Measurements from ENCODE around the gene SLC22A23.

Gene SLC22A23

DNA sequence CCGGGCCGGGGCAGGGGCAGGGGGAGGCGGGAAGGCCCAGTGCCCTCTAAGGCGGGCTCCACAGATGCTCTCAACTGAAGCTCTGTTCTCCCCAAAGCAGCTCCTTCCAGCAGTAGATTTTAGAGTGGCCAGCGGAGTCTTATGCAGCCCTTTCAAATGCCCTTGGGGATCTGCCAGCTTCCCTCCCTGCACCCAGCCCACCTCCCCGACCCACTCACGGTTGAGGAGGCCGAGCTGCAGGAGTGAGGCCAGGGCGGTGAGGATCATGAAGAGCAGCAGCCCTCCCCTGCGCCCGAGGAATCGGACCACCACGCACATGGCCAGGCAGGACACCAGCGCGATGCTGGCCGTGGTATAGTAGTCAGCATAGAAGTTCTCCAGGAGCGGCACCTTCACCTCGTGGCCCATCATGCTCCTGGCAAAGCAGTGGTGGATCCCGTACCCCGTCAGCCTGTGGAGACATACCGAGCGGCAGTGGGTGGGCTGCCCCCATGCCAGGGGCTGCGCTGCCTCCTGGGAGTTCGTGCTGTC, 170.1 kb downstream of the SLC22A23 start:
- DNase-seq (ENCODE audit: low read depth, low spot score) = no peak

DNA sequence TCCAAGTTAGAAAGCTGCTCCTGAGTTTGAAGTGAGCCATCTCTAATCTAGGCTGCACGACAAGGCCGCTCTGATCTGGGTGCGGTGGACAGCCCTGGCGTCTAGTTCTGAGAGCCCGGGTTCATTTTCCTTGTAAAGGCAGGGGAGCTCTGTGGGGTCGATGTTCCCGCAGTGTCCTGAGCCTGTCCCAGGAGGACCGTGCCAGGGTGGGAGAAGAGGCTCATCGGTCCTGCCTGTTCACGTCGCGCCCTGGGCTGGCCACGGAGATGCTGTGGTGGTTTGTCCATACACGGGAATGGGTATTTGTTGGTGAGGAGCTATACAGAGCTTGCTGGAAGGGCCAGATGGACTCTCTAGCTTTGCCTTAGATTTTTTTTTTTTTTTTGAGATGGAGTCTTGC, 171.1 kb downstream of the SLC22A23 start:
- no peak for DNase-seq (ENCODE audit: low read depth, low spot score)

DNA sequence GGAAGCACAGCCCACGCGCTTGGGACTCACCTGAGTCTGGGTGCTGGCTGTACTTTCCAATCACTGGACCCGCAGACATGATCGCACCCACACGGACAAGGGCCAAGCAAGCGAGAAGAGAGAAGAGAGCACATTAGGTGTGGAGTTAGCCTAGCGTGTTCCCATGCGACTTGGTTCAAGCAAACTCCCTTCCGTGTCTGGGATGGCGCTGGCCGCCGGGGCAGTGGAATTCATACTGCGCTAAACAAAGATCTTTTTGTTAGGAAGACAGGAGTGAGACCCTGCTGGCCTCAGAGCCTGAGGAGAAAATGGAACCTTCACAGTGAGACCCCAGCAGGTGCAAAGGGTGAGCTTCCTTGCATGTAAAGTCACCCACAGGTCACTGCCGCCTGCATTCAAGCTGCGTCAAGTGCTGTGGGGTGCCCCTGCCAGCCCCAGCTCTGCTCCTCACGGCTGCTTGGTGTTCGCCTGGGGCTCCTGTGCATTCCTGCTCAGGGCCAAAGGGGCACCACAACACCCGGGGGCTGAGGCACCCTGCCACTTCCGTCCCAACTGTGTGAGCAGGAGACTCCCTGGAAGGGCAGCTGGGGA, 171.7 kb downstream of the SLC22A23 start:
- no peak for DNase-seq (ENCODE audit: low read depth, low spot score)

DNA sequence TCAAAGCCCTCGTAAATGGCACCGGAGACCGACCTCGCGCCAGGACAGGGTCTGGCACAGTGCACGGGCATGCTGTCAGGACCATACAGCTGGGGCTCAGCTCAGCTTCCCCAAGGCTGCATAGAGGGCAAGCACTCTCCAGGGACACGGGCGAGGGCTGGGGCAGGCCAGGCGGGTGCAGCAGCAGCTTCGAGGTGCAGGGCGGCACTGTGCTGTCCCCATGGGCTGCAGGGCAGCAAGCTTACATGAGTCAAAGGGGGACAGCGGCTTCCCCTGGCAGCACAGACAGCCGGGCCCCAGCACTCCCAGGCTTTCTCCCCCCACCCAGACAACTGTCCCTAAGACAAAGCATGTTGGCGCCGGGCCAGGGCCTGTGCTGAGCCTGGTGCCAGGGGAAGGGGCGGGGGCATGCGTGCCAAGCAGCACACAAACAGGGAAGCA, 172.4 kb downstream of the SLC22A23 start:
- DNase-seq (ENCODE audit: low read depth, low spot score) = no peak

DNA sequence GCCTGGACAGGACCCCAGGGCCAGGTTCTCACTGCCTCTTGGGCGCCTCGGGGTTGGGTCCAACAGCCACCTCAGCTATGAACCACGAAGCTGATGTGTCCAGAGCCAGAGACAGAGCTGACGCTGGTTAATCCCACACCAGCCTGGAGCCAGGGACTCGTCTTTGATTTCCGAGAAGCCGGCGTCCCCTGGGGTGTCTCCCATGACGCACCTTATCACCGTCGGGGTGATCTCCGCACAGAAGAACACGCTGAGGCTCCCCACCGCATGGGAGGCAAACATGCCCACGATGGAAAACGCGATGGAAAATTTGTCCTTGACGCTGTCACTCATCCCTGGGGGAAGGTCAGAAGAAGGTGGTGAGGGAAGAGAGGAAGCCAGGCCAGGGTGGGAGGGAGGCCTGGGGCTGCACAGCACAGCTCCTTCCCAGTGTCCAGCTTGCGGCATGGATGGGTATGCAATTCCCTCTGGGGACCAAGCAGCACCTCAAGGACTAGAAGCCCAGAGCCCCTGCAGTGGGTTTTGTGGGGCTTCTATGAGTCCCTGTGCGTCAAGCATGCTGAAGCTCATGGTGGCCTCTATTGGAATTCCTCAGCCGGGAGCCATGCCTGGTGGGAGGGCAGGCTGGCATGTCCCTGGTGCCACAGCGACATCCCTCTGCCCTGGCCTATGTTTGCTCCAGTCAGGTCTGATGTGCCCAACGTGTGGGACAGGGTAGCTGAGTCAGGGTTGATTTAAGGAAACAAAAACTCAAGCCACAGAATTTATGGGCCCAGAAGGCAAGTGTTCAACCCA, 173.0 kb downstream of the SLC22A23 start:
- DNase-seq (ENCODE audit: low read depth, low spot score) = no peak

DNA sequence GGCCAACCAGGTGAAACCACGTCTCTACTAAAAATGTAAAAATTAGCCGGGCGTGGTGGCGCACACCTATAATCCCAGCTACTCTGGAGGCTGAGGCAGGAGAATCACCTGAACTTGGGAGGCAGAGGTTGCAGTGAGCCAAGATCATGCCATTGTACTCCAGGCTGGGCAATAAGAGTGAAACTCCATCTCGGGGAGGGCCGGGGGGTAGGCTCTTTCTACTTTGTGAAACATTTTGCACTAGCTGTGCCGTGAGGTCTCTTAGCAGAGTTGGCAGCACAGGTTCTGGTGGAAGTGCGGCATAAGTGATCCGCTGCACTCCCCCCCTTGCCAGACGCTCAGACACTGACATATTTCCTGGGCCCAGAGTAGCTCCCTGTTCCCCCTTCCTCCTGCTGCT, 173.6 kb downstream of the SLC22A23 start:
- no peak for DNase-seq (ENCODE audit: low read depth, low spot score)

DNA sequence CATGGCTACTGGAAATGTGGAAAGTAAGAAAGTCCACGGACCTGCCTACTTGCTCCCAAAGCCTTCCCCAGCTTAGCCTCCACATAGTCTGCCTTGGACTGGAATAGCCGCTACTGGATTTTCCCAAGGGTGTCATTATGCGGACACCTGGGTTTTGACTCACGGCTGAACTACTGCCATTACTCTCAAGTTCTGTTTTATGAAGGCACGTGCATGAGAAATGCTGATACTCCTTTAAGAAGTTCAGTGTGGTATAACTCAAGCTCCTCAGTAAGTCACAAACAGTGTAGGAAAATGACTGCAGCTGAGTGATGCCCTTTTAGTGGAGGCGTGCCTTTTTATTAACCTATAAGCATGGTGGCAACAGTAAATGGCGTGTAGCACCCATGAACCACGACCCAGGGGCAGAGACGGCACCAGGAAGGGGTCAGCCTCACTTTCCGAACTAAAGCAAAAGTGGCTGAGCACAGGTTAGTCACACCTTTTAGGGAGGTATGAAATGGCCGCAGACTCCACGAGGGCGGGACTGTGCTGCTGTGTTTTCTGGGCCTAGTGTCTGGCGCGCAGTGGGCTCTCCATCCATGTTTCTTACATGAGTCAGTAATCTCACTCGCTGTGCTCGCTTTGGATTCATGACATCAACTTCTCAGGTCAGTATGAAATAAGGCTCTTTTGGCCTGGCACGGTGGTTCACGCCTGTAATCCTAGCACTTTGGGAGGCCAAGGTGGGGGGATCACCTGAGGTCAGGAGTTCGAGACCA, 174.2 kb downstream of the SLC22A23 start:
- no peak for DNase-seq (ENCODE audit: low read depth, low spot score)

DNA sequence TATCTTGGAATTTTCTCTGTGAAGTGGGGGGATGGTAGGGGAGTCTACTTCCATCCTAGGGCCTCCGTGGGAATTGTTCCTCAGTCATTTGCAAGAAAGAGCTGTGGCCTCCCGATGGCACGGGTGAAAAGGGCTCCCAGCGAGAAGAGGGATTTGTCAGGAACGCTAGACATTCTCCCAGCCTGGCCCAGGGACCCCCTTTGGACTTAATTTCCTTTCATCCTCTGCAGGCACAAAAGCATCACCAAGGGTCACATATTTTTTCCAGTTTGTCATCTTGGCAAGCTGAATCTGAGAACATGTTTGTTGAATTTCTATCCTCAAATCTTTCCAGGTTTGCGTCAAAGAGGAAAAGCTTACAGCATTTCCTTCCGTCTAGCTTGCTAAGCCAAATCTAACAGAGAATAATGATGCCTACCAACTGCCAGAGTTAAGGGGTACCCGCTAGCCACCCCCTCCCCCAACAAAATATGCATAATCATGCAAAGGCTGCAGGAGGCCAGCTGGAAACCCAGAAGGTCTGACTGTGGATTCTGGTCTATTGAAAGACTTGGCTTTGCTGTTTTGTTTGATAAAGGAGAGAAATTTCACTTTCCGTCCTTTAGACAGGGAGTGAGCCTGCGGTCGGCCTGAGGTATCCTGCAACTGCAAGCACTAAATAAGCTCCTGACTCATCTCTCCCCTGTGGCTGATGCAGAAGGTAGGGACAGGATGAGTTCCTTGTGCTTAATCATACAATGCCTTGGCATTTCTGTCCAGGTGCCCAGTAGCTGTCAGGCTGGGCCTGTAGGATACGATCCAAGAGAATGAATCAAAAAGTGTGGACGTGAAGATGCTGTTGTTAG, 175.0 kb downstream of the SLC22A23 start:
- DNase-seq (ENCODE audit: low read depth, low spot score) = no peak

DNA sequence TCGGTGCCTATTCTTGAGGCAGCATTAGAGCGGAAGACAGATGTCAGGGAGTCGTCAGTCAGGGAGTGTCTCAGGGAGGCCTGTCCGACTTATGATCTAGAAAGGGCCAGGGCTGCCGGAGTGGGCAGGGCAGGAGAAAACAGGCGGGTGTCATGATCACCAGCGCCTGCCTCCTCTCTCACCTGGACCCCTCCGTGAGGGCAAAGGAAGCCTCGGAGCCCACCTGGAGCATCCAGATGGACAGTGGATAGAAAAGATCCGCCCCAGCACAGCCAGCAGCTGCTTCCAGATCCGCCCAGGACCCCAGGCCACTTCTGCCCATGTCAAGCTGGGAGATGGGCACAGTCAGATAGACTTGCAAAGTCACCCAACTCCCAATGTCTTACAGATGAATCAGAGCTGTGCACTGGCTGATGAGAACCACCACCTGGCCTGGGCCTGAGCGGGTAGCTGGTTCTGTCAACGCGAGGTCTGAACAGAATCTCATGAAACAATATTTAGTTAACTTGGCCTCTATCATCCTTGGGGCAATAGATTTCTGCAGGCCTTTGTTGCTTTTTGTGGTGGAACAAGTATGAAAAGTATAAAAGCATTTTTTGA, 175.9 kb downstream of the SLC22A23 start:
- no peak for DNase-seq (ENCODE audit: low read depth, low spot score)

DNA sequence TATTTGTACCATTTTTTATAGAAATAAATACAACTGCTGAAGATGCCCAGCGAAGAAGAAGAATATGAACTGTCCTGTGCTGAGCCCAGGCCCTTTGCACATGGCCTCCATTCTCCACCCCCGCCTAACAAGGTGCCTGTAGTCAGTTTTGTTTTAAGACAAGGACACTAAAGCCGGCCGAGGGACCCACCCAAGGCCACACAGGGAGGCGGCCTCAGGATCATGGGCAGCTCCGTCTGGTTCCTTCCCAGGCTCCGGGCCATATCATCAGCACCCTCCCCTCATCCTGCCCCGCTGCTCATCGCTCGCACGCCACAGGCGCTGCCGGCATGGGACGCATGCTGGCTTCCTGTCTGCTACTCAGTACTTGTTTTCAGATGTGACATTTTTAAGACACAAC, 176.8 kb downstream of the SLC22A23 start:
- no peak for DNase-seq (ENCODE audit: low read depth, low spot score)

DNA sequence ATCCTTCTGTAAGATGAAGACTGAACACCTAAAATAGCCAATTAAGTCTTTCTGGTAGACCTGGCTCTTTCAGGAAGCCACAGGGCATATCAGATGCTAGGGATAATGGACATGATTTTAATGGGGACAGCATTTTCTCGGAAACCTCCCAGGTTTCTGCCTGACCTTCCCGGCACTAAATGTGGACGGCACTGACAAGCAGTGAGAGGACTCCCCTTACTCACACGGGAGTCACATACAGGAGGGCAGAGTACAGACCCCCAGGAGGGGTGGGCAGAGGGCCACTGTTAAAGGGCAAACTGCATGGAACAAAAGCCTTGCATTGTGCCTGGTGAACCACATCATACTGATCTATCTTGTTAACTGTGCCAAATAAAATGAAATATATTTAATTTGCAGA, 178.2 kb downstream of the SLC22A23 start:
- no peak for DNase-seq (ENCODE audit: low read depth, low spot score)

DNA sequence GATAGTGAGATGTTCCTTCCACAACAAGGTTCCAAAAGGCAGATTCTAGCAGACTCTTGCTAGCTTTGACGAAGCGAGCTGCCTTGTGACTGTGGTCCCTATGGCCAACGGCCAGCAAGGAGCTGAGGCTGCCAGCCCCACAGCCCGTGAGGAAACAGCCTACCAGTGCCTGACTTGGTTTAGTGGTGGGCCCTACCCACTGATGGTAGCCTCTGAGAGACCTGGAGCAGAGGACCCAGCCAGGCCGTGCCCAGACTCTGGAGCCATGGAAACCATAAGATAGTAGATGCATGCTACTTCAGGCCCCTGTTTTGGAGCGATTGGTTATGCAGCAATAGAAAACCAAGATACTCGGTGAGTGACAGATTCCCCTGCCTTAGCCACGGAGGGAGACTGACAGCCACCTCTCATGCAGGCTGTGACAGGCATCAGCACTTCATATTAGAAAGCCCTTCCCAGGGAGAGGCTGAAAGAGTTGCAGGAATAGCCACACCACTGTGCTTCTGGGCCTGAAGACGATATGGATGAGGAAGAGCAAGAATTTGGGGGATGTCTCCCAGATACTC, 178.9 kb downstream of the SLC22A23 start:
- DNase-seq (ENCODE audit: low read depth, low spot score) = no peak

DNA sequence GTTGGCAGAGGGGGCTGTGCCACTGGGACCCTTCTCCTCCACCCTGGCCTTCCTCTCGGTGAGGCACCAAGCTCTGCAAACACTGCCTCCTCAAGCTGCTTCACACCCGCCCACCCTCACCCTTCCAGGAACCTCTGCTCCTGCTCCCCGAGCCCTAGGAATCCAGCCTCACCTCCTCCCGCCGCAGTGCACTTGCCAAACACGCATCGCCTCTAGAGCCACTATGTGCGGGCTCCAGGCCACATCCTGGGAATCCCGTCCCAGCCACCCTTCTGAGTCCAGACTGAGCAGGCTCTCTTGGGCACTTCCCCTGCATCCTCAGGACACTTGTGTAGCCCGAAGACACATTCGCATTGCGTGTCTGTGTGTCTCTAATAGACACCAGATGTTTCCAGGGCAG, 179.6 kb downstream of the SLC22A23 start:
- DNase-seq (ENCODE audit: low read depth, low spot score) = no peak

DNA sequence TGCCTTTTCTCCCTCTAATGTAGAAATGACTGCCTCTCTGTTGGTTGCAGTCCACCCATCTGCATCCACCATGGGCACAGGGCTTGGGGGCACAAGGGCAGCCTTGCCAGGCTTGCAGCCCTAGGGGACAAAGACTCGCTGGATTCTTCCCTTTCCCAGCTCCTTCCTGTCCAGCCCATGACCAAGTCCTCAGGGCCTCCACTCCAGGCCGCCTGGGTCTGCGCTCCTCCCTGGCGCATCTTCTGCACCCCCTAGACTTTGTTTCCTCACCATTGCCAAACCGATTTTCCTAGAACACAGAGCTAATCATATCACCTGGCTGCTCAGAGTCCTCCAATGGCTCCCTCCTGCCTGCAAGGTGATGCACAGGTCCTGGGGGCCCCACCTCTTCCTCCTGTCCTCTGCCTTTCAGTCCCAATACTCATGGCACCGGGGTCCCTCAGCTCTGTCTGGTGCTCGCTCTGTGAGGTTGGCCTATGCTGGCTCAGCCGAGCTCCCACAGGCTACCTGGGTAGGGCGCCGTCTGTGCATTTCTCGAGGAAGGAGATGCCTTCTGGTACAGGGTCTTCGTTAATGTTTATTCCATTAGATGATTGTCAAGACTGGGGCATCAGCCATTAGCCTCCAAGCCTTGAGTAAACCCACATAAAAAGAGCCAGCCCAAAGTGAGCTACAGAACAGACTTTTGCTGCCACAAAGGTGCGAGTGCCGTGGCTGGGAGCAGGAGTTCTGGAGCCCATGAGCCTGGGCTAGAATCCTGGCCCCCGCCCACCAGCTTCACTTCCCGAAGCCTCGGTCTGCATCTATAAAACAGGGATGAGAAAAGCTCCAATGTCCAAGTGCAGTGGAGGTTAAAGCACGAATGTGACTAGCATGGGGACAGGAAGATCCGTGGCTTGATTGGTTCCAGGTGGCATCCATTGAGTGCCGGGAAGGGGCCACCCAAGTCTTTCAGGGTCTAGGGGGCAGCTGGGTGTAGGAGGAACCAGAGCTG, 180.4 kb downstream of the SLC22A23 start:
- DNase-seq (ENCODE audit: low read depth, low spot score) = no peak

DNA sequence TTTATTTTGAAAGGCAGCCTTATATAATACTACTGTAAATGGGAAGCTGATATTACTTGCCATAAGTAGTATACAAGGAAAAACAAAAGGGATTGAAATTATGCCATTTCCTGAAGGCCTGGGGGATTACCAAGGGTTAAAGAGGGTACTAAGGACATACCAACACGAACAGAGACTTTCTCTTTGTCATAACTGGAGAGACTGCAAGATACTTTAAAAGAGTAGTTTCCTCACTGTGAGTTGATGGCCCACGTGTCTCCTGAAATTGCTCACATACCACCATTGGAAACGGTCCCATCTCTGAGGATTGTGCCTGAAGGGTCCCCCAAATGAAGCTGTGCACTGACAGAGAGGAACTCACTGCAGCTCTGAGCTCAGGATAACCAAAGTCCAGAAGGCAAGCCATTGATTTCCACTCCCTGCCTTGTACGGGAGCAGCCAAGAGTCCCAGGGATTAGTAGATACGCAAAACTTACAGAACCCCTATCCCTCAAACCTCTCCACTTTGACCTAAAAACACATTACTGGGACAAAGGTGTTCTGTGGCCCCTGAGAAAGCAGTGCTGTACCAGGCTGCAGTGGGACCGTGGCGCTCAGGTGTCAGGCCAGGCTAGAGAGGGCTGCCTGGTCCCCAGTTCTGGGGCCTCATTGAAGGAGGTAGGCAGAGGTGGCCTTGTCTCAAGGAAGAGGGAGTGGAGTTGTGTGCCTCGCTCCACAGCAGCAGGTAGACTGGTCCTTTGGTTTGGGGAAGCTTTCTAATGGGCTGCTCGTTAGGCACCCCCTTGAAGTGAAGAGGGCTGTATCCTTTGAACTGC, 182.9 kb downstream of the SLC22A23 start:
- no peak for DNase-seq (ENCODE audit: low read depth, low spot score)

DNA sequence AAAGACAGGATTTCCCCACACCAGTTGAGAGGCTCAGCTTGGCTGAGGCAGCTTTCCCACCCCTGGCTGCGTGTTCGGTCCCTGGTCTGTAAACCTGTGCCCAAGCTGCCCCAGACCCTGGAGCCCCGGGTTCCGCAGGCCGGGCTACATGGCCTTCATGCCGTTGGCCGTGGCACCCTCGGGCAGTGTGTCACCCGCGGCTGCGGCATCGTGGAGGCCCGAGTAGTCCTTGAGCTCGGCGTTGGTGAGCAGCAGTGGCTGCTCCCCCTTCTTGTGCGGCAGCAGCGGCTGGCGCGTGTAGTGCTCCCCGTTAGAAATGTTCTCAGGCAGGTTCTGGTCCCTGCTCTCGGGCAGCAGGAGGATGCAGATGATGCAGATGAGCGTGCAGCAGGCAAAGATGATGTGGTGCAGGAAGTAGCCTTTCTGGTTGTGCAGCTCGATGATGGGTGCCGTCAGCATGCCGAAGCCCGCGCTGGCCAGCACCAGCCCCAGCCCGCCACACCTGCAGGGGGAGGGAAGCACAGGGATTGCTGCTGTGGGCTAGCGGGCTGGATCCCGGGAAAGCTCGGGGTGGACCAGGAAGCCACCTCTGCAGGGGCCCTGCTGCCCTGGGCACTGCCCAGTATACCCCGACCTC, 183.8 kb downstream of the SLC22A23 start:
- DNase-seq (ENCODE audit: low read depth, low spot score) = no peak

DNA sequence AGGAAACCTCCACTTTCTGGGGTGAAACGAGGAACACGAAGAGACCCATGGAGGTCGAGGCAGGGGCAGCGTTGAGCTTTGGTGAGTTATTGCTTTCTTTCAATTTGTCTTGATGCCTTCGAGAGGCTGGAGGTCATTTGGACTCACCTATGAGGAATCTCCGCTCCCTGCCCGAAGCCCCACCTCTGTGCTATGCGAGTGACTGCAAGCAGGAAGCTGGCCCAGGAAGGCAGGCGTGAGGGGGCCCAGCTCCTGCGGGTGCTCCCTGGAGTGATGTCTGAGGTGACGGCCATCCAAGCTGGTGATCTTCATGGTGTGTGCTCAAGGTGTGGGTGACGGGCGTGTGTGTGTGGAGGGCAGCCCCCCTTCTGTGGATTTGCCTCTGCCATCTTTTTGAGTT, 185.1 kb downstream of the SLC22A23 start:
- no peak for DNase-seq (ENCODE audit: low read depth, low spot score)

DNA sequence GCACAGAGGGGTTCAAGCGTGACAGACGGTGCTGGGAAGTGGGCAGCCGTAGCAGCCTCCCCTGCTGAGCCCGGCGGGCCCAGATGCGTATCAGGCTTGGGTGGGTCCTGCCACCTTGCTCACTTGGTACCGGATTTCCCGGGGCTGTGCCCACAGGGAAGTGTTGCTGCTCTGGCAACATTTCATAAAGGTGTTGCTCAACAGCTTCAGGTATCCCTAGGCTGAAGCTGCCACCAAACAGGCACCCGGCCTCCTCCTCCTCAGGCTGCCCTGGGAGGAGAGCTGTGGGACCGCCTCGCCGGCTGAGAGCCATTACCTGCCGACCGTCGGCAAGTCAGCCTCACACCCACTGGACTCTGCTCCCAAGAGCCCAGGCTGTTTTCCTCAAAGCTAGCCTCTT, 186.6 kb downstream of the SLC22A23 start:
- DNase-seq (ENCODE audit: low read depth, low spot score) = no peak

Measured in activated naive CD8-positive, alpha-beta T cell treated with anti-CD3 and anti-CD28 coated beads, Interleukin-2, amount 50 U/mL, for 16 hours (primary cell).